ENCODE data around the gene IFNL4.

IFNL4 gene

GRCh38 chr19:39237200-39238184, 11.2 kb downstream of the IFNL4 start:
- Histone ChIP-seq H3K27ac (no peak overlapping the region), H3K36me3 (no peaks in the 10 kb centered on the region), H3K4me3 (no peak overlapping the region), H3K4me1 (no peaks in the 10 kb centered on the region), H3K27me3 (peaks cover 0 to 40% of the 10 kb centered on the region in 2 donors), H3K9me3 (no peaks in the 10 kb centered on the region)
- intact Hi-C loops (cut with DNase I; ENCODE audit: low total_unique reads): no loop called here
- DNase-seq: no peak
- TF ChIP-seq, protein P1, sequence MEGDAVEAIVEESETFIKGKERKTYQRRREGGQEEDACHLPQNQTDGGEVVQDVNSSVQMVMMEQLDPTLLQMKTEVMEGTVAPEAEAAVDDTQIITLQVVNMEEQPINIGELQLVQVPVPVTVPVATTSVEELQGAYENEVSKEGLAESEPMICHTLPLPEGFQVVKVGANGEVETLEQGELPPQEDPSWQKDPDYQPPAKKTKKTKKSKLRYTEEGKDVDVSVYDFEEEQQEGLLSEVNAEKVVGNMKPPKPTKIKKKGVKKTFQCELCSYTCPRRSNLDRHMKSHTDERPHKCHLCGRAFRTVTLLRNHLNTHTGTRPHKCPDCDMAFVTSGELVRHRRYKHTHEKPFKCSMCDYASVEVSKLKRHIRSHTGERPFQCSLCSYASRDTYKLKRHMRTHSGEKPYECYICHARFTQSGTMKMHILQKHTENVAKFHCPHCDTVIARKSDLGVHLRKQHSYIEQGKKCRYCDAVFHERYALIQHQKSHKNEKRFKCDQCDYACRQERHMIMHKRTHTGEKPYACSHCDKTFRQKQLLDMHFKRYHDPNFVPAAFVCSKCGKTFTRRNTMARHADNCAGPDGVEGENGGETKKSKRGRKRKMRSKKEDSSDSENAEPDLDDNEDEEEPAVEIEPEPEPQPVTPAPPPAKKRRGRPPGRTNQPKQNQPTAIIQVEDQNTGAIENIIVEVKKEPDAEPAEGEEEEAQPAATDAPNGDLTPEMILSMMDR (IDR thresholded peaks at IDR 0.05): no peak

DNA sequence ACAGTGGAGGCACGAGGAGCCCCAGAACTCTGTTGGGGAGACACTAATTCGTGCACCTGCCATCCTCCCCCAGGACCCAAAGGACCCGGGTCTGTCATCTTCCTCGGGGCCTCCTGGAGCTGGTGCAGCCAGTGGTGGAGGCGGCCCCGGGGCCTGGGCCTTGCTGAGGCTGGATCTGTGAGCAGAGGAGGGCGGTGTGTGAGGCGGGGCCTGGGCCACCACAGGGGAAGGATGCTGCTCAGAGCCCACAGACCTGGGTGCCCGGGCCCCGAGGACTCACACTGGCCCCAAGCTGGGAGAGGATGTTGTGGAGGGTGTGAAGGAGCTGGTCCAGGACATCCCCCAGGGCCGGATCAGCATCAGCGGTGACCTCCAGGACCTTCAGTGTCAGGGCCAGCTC, 12.1 kb downstream of the IFNL4 start:
- Histone ChIP-seq H3K36me3 (no peaks in the 10 kb centered on the region), H3K4me1 (no peaks in the 10 kb centered on the region), H3K27me3 (peaks cover 0 to 46% of the 10 kb centered on the region in 2 donors), H3K27ac (no peak overlapping the region), H3K9me3 (no peaks in the 10 kb centered on the region), H3K4me3 (no peak overlapping the region)
- intact Hi-C loops (cut with DNase I; ENCODE audit: low total_unique reads): no loop called here
- TF ChIP-seq, protein P1 (IDR thresholded peaks at IDR 0.05): no peak
- no peak for DNase-seq

- no peak overlapping the region for H3K27ac ChIP-seq
- peaks cover 0 to 33% of the 10 kb centered on the region in 2 donors for H3K27me3 ChIP-seq
- H3K4me1 ChIP-seq: no peaks in the 10 kb centered on the region
- no peaks in the 10 kb centered on the region for H3K36me3 ChIP-seq
- TF ChIP-seq, protein P1 (IDR thresholded peaks at IDR 0.05): no peak
- H3K9me3 ChIP-seq: no peaks in the 10 kb centered on the region
- no peak for DNase-seq
- intact Hi-C loops (cut with DNase I; ENCODE audit: low total_unique reads): no loop called here
- H3K4me3 ChIP-seq: no peak overlapping the region
These were observed 15.9 kb downstream of the IFNL4 start for GRCh38 chr19:39232708-39233107.

- Histone ChIP-seq H3K4me1 (no peaks in the 10 kb centered on the region), H3K27me3 (peaks cover 0 to 11% of the 10 kb centered on the region in 2 donors), H3K27ac (no peak overlapping the region), H3K9me3 (no peaks in the 10 kb centered on the region), H3K36me3 (no peaks in the 10 kb centered on the region), H3K4me3 (no peak overlapping the region)
- TF ChIP-seq, protein P1 (IDR thresholded peaks at IDR 0.05): no peak
- intact Hi-C loops (cut with DNase I; ENCODE audit: low total_unique reads): no loop called here
- no peak for DNase-seq
These were observed 18.4 kb downstream of the IFNL4 start for GRCh38 chr19:39230096-39230764.

GRCh38 chr19:39224910-39225309, 23.7 kb downstream of the IFNL4 start:
- Histone ChIP-seq H3K9me3 (no peaks in the 10 kb centered on the region), H3K36me3 (no peaks in the 10 kb centered on the region), H3K27ac (no peak overlapping the region), H3K4me1 (no peaks in the 10 kb centered on the region), H3K27me3 (peaks cover 0 to 28% of the 10 kb centered on the region in 2 donors), H3K4me3 (no peak overlapping the region)
- TF ChIP-seq, protein P1 (IDR thresholded peaks at IDR 0.05): no peak
- intact Hi-C loops (cut with DNase I; ENCODE audit: low total_unique reads): no loop called here
- DNase-seq: no peak

Measured in tibial artery (tissue), 4 donors.